ENCODE results near the gene ZDHHC14.

GRCh38 chr6:157682856-157683481, 302.0 kb downstream of the ZDHHC14 start:
- no peak for TF ChIP-seq CTCF (IDR thresholded peaks at IDR 0.05; ENCODE audit: low read length)
- no peak for TF ChIP-seq EZH2 (optimal IDR thresholded peaks at IDR 0.05; ENCODE audit: low read depth, low read length)
